GM21515 (cell line): ENCODE results near the gene KRTAP19-8.

Source experiments
- ATAC-seq: cut with Tn5 transposase; IDR thresholded peaks from one replicate; pipeline ENCODE4 v1.9.1; 2021; ENCODE audit not compliant: unreplicated experiment

Gene KRTAP19-8, protein sequence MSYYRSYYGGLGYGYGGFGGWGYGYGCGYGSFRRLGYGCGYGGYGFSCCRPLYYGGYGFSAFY

DNA sequence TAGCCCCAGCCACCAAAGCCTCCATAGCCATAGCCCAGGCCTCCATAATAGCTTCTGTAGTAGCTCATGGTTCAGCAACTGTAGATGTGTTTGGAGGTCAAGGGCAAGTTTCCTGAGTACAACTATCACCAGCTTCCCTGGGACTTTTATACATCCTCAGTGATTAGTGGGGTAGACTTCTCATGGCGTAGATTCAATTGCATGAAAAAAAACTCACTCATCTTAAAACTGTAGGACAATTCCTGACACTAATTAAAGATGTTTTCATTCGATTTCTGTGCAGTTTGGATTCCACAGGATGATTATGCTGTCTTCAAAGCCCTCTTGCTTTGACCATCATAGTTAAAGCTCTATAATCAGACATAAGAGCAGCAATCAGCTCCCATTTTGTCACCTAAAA, at the start of gene KRTAP19-8:
Gene KRTAP19-8, minus strand, starts transcription at position 101 of the 400 bp plus-strand sequence. Its CDS starts 33 bp downstream, at position 68.
- no peak for ATAC-seq

DNA sequence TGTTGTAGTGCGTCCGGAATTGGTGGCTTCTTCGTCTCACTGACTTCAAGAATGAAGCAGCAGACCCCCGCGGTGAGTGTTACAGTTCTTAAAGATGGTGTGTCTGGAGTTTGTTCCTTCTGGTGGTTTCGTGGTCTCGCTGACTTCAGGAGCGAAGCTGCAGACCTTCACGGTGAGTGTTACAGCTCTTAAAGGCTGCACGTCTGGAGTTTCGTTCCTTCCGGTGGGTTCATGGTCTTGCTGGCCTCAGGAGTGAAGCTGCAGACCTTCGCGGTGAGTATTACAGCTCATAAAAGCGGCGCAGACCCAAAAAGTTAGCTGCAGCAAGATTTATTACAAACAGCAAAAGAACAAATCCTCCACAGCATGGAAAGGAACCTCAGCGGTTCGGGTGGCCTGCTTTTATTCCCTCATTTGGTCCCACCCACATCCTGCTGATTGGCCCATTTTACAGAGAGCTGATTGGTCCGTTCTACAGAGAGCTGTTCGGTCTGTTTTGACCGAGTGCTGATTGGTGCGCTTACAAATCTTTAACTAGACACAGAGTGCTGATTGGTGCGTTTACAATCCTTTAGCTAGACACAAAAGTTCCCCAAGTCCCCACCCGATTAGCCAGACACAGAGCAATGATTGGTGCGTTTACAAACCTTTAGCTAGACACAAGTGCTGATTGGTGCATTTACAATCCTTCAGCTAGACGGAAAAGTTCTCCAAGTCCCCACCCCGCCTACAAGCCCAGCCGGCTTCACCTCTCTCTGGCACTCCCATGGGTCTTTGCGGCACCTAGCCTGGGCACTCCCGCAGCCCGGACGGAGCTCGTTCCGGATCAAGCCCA, 49.6 kb upstream of the KRTAP19-8 start:
- ATAC-seq: no peak

DNA sequence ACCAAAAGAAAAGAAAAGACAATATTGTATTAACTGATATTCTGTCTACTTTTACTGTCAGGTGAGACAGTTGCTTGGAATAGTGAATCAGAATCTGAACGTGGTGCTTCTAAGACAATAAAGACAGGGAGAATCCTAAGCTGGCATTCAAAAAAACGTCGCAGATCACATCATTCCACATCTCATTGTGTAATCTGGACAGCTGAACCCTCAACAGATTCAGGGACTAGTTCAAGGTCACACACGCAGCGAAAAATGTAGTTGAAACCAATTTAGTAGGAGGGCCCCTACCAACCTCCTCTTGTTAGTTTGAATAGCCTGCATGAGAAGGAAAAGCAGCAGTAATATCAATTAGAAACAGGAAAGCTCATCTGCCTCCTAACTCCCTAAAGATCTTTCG, 46.4 kb upstream of the KRTAP19-8 start:
- no peak for ATAC-seq

DNA sequence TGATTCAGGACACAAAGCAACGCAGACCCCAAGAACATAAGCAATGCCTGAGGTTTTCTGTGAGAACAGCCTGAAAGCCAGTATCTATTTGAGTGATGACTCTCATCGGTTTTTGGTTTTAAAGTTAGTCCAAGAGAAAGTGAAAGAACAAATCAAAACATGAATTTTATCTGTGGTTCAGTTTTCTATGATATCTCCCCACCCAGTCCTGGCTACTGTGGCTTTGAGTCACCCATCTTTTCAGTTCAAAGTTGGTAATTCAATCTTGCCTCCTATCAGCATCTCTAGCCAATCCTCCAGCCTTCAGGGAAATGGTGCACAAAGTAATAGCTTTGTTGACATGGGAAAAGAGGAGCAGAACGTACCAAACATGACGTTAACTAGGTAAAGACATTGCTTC, 40.5 kb upstream of the KRTAP19-8 start:
- peak; percentile 74 for ATAC-seq

DNA sequence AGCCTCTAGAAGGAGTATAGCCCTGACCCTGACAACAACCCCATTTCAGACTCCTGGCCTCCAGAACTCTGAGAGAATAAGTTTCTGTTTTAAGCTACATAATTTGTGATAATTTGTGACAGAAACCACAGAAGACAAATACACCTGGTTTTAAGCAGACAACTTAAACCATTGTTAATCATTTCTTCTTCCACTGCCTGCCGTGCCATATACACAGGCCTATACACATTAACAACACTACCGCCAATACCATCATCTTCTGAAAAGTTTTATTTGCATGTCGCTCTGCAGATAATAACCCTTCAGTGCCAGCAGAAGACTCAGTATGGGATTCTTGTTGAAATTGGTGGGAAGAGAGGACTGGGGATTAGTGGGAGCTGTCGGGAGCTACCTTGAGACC, 39.9 kb upstream of the KRTAP19-8 start:
- no peak for ATAC-seq

DNA sequence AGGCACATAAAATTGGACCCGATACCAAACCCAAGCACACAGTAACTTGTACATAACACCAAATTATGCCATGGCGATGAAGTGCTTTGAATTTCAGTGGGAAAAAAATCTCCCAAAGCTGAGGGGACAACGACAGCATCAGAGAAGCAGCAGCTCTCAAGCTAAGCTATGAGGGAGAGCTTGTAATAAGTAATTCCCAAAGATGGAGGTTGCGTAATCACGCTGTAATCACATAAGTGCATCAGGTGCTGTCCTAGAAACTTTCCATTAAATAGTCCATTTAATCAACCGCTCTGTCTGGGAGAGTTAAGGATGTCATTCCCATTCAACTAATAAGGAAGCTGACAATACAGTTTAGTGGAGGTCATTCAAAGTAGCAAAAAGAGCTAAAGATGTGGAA, 37.6 kb upstream of the KRTAP19-8 start:
- ATAC-seq: no peak

DNA sequence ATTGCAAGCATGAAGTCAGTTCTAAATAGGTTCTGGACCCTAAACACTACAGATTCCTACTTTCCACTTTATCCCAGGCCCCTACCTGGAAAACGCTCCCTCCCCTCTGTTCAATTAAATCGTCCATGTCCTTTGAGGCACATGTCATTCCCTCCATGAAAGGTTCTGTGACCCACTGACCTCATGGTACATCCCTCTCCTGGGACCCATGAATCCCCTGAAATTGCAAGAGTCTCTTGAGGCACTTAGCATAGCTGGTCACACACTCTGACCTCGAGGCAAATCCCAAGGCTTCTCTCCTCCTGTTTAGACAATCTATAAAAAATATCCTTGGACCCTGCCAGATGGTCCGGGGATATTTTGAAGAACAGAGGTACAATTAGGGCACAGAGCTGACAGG, 34.3 kb upstream of the KRTAP19-8 start:
- ATAC-seq: no peak

DNA sequence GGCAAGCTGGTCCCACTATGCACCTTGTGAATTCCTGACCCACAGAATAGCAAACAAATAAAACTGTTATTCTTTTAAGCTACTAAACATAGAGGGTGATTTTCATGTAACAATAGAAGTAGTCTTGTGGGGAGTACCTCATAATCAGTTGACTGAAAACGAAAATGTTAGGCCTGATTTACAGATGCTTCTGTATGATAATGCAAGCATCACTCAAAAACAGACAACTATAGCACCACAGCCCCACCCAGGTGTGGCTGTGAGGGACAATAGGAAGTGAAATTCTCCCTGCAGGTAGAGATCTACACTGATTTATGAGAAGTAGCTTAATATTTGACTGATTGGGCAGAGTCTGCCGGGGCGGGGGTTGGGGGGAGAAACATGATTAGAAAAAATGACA, 26.5 kb upstream of the KRTAP19-8 start:
- no peak for ATAC-seq

DNA sequence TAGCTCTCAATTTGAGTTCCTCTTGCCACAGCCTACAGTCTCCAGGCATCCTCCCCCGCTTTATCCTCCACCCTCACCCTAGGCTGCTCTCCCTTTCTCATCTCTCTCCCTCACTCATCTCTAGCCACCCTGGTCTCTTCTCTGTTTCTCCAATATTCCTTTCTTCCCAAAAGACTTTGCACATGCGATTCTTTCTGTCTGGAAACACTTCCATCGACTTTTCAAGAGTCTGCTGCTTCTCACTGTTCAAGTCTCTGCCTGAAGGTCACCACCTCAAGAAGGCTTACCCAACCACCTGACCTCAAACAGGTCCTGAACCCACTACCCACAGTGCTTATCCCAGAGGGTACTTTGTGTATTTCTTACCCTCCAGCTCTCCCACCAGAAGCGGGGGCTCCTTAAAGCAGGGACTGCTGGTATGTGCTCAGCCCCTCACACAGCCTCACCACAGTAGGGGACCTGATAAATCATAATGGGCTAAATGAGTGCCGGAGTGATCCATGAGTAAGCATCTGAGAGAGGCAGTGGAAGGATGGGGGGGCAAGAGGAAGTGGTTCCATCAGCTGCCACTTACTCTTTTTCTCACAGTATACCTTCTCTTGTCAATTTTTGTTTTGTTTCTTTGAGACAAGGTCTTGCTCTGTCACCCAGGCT, 14.3 kb upstream of the KRTAP19-8 start:
- no peak for ATAC-seq

DNA sequence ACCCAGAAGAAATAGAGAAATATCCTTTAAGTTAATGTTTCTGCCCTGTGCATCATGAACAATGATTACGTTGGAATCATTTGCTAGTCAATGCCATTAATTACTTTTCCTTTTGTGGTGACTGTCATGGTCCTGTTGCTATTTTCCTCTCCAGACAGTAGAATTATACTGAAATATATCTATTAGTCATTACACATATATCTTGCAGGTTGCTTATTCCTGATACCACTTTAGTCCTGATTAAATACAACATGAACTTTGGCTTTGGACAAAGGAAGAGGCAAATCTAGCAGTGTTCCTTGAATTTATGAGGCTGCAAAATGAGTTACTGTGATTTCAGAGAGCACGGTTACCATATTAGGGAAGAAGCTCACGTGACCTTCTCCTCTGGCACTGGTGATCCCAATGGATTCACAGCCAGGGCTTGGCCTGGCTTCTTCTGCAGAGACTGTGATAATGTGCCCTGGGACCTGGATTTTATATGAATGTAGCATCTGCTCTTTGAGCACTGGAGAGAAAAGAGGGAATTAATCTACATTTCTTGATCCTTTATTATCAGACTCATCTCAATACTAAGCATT, 12.4 kb upstream of the KRTAP19-8 start:
- no peak for ATAC-seq

DNA sequence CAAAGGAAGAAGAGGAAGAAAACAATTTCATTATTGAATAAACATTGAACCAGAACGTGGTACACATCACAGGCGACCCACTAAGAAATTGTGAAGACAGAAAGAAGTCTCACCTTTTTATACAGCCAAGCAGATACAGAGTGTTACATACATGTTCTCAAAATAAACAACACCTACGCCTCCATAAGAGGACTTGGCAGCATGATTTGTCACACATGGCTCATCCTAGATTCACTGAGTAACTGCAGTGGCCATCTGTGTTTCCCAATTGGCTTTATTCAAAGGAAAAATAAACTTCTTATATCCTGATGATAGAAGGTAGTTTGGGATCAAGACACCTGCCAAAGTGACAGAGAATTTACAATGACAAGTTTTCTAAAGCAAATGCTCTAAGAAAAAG, 7.6 kb upstream of the KRTAP19-8 start:
- ATAC-seq: no peak

DNA sequence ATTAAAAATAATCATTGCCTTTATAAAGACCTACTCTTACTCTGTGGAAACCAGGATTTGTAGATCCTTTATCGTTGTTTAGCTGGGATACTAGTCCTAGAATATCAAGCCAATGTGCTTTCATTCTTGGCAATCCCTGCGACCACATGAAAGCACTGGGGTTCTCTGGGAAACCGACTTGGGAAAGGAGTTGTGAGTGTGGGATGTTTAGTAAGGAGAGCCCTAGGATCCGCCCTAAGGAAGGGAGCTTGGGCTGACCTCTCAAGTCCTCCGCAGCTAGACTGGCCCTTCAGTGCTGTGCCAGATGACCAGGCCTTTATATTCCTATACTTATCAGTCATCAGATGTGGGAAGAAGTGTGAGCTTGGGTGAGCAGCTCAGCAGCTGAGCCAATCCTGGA, 5.2 kb upstream of the KRTAP19-8 start:
- ATAC-seq: no peak

DNA sequence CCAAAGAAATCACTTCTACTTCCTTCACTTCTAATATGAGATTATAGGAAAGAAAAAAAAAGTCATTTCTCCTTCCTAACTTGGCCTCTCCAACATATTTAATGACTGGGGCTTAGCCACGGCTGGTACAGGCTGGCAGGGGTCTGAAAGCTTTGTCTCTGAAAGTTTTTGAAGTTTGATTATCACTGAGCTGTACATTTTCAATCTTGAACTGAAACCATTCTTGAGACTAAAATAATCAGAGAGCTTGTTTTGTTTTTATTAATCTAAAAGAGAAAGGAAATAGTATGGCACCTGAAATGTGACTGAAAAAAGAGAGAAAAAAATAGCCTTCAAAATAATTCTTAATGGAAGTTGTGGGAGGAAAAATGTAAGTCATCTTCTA, 3.8 kb upstream of the KRTAP19-8 start:
- ATAC-seq: peak; percentile 47

DNA sequence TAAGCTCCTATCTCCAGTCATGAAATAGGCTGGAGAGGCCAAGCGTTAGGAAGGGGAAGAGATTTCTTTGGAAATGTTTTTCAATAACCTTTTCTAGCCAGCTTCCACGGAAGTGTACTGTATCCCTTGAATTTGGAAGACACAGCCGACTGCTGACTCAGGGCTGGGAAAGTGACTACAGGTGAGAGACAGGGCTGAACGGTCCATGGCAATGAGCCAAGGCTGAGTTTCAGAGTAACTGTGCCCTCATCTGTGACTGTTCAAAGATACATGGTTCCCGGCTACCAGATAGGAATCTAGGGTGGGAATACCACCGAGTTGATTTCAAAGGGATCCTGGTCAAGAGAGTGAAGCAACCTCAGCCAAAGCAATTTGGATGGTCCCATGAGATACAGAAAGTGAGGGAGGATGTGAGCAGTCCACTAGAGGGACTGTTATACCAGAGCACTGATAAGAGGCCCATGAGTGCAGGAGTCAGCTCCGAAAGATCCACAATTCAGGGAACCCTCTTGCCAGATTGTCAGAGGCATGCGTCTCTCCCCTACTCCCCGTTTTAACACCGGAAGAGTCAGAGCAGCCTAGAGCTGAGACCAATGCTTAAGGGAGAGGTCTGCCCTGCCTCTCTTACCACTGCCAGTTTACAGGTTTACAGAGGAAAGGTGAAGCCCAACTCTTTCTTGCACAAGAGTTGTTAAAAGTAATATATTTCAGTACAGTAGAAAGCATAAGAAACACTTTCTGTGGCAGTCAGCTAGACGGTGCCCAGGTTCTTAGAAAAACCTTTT, 3.2 kb upstream of the KRTAP19-8 start:
- ATAC-seq: peak; percentile 67

DNA sequence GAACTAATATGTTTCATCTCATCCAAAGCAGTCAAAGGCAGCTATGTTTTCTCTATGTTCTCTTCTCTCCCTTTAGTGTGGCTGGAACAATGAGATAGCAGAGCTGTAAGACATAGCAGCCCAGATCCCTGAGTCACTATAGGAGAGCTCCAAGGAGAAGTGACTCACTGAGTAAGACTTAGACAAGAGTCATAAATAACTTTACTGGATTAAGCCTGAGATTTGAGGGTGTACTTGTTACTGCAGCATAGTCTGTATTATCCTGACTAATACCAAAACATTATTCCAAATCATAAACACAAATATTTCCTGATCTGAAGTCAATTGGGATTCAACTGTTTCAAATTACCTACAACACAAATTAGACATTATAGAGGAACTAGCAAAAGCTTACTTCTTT, 3.9 kb downstream of the KRTAP19-8 start:
- no peak for ATAC-seq

DNA sequence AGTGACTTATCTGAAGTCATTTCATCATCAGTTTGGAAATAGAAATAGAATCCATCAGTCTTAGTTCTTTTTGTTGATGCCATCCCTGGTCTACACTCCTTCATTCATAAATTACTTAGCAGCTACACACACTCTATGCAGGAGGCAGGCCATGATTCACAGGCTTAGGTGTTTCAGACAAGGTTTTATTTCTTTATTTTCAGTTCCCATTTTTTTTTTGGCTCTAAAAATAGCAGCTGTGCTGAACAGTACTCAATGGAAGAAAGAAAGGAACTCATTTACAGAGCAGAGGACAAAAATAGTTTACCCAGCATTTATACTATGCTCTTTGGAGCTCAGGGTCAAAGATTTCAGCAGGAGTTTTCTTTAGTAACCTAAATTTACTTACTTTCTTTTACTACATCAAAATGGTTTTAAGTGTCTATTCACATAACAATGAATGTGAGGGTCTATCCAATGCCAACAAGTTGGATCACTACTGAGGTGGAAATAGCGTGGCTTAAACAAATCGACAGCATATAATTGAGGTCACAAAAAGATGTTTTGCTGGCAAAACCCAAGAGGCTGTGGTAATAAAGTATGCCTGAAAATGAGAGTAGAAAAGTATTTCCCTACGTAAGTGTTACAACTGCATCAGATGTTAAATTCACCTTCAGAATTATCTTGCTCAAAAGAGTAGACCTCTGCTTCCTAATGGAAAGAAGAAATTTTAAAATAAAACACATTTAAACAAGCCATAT, 7.7 kb downstream of the KRTAP19-8 start:
- peak; percentile 79 for ATAC-seq

DNA sequence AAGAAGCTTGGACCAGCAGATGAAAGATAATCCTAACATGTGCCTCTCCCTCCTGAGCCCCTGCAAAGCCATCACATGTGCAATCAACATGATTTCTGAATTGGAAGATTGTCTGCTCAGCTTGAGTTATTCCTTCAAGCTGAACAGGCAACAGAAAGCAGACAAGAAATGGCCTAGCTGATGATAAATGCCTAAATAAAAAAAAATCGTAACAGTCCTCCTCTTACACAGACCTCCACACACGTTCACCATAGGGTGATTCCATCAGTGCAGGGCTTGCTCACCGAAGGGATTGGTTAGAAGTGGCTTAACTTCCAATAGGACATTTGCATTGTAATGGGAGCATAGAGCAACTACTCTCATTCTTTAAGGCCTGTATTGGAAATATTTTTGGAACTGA, 14.6 kb downstream of the KRTAP19-8 start:
- ATAC-seq: no peak

DNA sequence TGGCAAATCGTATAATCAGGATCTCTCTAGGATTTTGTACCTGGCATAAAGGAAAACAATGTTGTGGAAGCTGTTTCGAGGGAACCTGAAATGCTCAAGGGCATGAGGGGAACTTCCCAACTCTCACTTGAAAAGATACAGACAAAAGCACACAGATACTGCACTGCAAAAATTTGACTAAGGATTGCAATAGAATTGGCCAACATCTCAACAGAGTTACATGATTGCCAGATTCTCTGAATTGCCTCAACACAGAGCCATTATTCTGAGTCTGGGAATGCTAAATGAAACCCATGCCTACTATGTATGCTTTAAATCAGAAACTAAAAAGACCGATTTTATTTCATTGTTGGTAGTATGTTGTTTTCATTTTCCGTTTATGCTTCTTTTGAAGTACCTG, 16.0 kb downstream of the KRTAP19-8 start:
- ATAC-seq: no peak

DNA sequence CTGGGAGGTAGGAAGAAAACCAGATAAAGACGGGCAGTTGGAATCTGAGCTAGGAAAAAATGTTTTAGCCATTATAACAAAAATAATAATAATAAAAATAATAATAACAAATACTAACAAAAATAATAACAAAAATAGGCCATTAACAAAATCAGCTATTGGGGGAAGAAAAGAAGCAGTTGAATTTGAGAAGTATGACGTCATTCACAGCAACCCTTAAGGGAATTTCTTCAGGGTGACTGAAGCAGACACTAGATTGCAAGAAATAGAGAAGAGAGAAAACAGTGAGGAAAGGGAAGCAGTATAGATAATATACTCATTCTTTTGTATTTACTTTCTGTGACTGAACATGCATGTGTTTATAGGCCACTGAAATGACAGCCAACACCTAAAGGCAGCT, 20.0 kb downstream of the KRTAP19-8 start:
- no peak for ATAC-seq

DNA sequence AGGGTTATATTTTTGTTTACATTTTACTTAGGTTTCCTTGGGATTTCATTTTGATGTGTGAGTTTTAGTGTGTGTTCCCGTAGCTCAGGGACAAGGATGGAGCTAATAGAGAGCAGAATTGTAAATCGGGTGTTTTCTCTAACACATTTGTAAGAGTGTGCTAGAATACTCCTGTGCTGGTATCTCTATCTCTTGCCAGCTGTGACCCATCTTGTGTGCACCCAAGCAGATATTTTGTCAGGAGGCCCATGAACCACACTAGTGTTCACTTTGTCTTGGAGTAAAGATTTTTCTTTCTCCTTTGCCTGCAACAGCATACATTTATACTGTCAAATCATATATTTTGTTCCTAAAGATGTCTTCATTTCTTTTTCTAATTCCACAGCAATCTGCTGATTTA, 23.4 kb downstream of the KRTAP19-8 start:
- no peak for ATAC-seq
